ENCODE results near the gene CELSR1. TPM values are rescaled to one million over a fixed set of nuclear protein-coding genes. Genes with fewer than 3 reads are reported as not detected.

The CELSR1 gene
- total and polyA plus RNA-seq, 2 of the 13 experiments (the other 11 are each of a cell fraction or from before 2014, with no cell fraction given) = 0.78 to 1.8 TPM

- H4K20me1 ChIP-seq (ENCODE audit: insufficient read depth, low read length) = no peaks in the 10 kb centered on the region
- intact Hi-C loops (cut with micrococcal nuclease; ENCODE audit: unreplicated experiment) = no loop called here
- FAIRE-seq (no peak), DNase-seq (ENCODE audit: low spot score) (no peak), ATAC-seq (no peak; the same call in 2 of the 3 replicates)
- no peaks in the 10 kb centered on the region for H3K36me3 ChIP-seq (replicated peaks in 1 of 2; ENCODE audit: control insufficient read depth in 1 of 2, insufficient read depth in 2 of 2, low read length in 2 of 2)
- H3K4me3 ChIP-seq (replicated peaks in 1 of 3; ENCODE audit: insufficient read depth in 1 of 3, low read depth in 2 of 3, low read length in 3 of 3) = peak overlapping the region; percentile 48 to 74 (median 57)
- in situ Hi-C loops (cut with HindIII; ENCODE audit: extremely low pct_ligation_motif_present, low pct_unique_long_range_greater_than_20kb) = loop anchor here (5.0 to 25.0 kb wide), 2 partner anchors 171 to 401 kb away; no protein-coding TSS in a partner anchor
- ChIA-PET POLR2A (interaction anchor here (0.6 kb wide), 1 partner anchor 11 kb away, joined by 5 read pairs; no protein-coding TSS in a partner anchor), CTCF (ENCODE audit: low intra/inter-chr PET ratio, low total read pairs) (no interaction called here)
- peaks cover 32% of the 10 kb centered on the region for H3K4me1 ChIP-seq (ENCODE audit: insufficient read depth, low read length)
- no peak overlapping the region for H2AFZ ChIP-seq (ENCODE audit: low read length)
- H3K79me2 ChIP-seq (ENCODE audit: insufficient read depth, low read length) = no peaks in the 10 kb centered on the region
- 5% methylated on average over 4 of the region's 13 CpGs for WGBS (ENCODE audit: low lambda C conversion rate)
- H3K27ac ChIP-seq (ENCODE audit: extremely low read length, insufficient read depth, low read length) = no peak overlapping the region
- no peak overlapping the region for H3K9ac ChIP-seq (ENCODE audit: insufficient read depth, low read depth, low read length)
- H3K9me3 ChIP-seq (ENCODE audit: low read length) = no peaks in the 10 kb centered on the region
- peak overlapping the region; percentile 85 for H3K4me2 ChIP-seq (ENCODE audit: low read depth, low read length)
- H3K27me3 ChIP-seq (ENCODE audit: control insufficient read depth in 1 of 2, insufficient read depth in 2 of 2, low read length in 2 of 2) = peaks cover 4 to 21% of the 10 kb centered on the region in 2 experiments
- peak; percentile 25; the same call in 1 of the 2 replicates for TF ChIP-seq HOXA3 (CRISPR knock-in tag; IDR thresholded peaks at IDR 0.05)
- no peak for TF ChIP-seq ZKSCAN8 (CRISPR knock-in tag; IDR thresholded peaks at IDR 0.05; ENCODE audit: borderline replicate concordance)
- BruUV-seq (replicated peaks) = no TSS peak
Observed at GRCh38 chr22:46538814-46539160, 1.4 kb upstream of the CELSR1 start.

- Histone ChIP-seq H3K27me3 (ENCODE audit: control insufficient read depth in 1 of 2, insufficient read depth in 2 of 2, low read length in 2 of 2) (peaks cover 4 to 23% of the 10 kb centered on the region in 2 experiments), H3K36me3 (replicated peaks in 1 of 2; ENCODE audit: control insufficient read depth in 1 of 2, insufficient read depth in 2 of 2, low read length in 2 of 2) (no peaks in the 10 kb centered on the region), H3K4me1 (ENCODE audit: insufficient read depth, low read length) (peaks cover 32% of the 10 kb centered on the region), H2AFZ (ENCODE audit: low read length) (no peak overlapping the region), H4K20me1 (ENCODE audit: insufficient read depth, low read length) (no peaks in the 10 kb centered on the region), H3K9me3 (ENCODE audit: low read length) (no peaks in the 10 kb centered on the region), H3K27ac (ENCODE audit: extremely low read length, insufficient read depth, low read length) (no peak overlapping the region), H3K4me2 (ENCODE audit: low read depth, low read length) (peak overlapping the region; percentile 85), H3K4me3 (replicated peaks in 1 of 3; ENCODE audit: insufficient read depth in 1 of 3, low read depth in 2 of 3, low read length in 3 of 3) (peak overlapping the region; percentile 48 to 74 (median 57)), H3K9ac (ENCODE audit: insufficient read depth, low read depth, low read length) (0 out of 2 replicates have a peak overlapping the region, but pooled peaks have one; percentile 31), H3K79me2 (ENCODE audit: insufficient read depth, low read length) (no peaks in the 10 kb centered on the region)
- DNase-seq (ENCODE audit: low spot score) = no peak
- ChIA-PET POLR2A (interaction anchor here (0.6 to 1.1 kb wide), 2 partner anchors 10 to 161 kb away, joined by 3 to 5 read pairs; no protein-coding TSS in a partner anchor), CTCF (ENCODE audit: low intra/inter-chr PET ratio, low total read pairs) (no interaction called here)
- intact Hi-C loops (cut with micrococcal nuclease; ENCODE audit: unreplicated experiment) = no loop called here
- ATAC-seq = peak; percentile 46
- WGBS (ENCODE audit: low lambda C conversion rate) = 0% methylated on average over 8 of the region's 70 CpGs
- no TSS peak for BruUV-seq (replicated peaks)
- in situ Hi-C loops (cut with HindIII; ENCODE audit: extremely low pct_ligation_motif_present, low pct_unique_long_range_greater_than_20kb) = loop anchor here (5.0 to 25.0 kb wide), 2 partner anchors 171 to 401 kb away; no protein-coding TSS in a partner anchor
- FAIRE-seq = no peak
- TF ChIP-seq ZNF629 (CRISPR knock-in tag; conservative IDR thresholded peaks at IDR 0.05) (peak; percentile 81), IRF1 (CRISPR knock-in tag; IDR thresholded peaks at IDR 0.05; ENCODE audit: low read depth) (no peak), RAD21 (CRISPR knock-in tag; IDR thresholded peaks at IDR 0.05) (0 out of 2 replicates have a peak, but pooled peaks have one; percentile 11), STAT5B (CRISPR knock-in tag; IDR thresholded peaks at IDR 0.05) (no peak), EZH2 (conservative IDR thresholded peaks at IDR 0.05; ENCODE audit: low read depth, low read length) (0 out of 2 replicates have a peak, but pooled peaks have one; percentile 41), REL (CRISPR knock-in tag; conservative IDR thresholded peaks at IDR 0.05) (0 out of 2 replicates have a peak, but pooled peaks have one; percentile 32), MTA1 (CRISPR knock-in tag; IDR thresholded peaks at IDR 0.05; ENCODE audit: borderline replicate concordance) (no peak), AHDC1 (CRISPR knock-in tag; IDR thresholded peaks at IDR 0.05; ENCODE audit: borderline replicate concordance) (no peak)
Observed at GRCh38 chr22:46537946-46538813, 760 bp upstream of the CELSR1 start.
